ENCODE data around the gene CARD11.

CARD11 gene

DNA sequence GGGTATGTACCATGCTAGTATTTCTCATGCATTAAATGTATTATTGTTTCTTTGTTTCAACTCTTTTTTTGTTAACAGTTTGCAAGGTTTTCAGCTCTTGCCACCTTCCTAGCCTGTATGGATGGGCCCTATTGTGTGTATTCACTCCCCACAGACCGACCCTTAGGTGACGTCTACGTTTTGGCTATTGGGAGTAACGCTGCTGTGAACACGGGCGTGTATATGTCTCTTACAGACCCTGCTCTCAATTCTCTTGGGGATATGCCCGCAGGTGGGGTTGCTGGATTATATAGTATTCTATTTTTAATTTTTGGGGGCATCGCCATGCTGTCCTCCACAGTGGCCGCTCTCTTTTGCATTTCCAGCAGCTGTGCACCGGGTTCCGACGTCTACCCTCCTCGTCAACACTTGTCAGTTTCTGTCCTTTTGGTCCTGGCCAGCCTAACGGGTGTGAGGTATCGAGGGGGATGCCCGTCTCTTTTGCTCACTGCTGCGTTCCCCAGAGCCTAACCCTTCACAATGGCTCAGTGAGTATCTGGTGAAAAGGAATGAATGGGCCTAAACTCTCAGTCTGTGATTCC is 135.5 kb downstream of the CARD11 start:
- TF ChIP-seq, protein P1, sequence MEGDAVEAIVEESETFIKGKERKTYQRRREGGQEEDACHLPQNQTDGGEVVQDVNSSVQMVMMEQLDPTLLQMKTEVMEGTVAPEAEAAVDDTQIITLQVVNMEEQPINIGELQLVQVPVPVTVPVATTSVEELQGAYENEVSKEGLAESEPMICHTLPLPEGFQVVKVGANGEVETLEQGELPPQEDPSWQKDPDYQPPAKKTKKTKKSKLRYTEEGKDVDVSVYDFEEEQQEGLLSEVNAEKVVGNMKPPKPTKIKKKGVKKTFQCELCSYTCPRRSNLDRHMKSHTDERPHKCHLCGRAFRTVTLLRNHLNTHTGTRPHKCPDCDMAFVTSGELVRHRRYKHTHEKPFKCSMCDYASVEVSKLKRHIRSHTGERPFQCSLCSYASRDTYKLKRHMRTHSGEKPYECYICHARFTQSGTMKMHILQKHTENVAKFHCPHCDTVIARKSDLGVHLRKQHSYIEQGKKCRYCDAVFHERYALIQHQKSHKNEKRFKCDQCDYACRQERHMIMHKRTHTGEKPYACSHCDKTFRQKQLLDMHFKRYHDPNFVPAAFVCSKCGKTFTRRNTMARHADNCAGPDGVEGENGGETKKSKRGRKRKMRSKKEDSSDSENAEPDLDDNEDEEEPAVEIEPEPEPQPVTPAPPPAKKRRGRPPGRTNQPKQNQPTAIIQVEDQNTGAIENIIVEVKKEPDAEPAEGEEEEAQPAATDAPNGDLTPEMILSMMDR (conservative IDR thresholded peaks at IDR 0.05) = no peak
- H3K27ac ChIP-seq = no peak overlapping the region

DNA sequence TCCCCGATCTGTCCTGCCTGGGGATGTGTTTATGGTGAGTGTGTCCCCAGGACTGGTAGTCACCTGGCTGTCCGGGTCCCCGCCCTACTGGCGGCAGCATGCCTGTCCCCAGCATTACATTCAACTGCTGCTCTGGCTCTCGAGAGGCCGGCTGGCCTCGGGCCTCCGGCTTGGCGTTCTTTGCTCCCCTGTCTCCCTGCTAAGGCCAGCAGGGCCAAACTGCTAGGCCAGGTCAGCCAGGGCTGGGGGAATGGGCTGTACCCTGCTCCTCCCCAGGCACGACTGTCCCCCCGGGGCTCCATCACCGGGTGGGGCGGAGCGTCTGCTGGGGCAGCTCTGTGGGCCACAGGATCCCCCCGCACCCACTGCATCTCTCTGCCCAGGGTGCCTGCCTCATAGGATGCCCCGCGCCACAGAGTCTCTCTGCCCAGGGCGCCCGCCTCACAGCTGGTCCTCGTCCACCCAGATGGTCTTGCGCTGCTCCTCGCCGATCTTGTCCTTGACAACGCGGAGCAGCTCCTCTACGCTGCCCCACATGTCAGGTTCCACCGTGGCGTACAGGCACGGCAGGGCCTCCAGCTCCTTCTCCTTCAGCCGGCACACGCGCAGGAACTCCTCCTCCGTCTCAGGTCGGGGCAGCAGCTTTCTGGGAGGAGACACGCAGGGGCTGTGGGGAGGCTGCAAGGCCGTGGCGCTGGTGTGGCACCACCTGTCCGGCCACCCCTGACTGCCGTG is 137.3 kb downstream of the CARD11 start:
- no peak overlapping the region for H3K27ac ChIP-seq
- TF ChIP-seq, protein P1 (conservative IDR thresholded peaks at IDR 0.05) = no peak

DNA sequence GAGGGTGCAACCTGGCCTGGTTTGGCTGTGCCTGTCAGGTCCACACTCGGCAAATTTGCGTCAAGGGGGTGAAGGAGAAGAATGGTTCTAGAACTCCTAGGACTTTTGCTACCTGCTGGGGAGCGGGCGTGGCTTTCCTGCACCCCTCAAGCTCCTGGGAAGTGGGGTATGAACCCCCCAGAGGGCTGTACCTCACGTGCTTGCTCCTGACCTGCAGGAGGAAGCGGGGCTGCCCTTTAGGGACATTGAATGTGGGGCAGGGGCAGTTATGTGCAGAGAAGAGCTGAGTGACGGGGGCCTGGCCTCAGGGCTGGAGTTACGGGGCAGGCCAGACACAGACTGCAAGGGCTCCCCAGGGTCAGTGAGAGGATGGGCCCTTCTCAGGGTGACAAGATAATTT is 138.2 kb downstream of the CARD11 start:
- H3K27ac ChIP-seq = no peak overlapping the region
- TF ChIP-seq, protein P1 (conservative IDR thresholded peaks at IDR 0.05) = no peak

DNA sequence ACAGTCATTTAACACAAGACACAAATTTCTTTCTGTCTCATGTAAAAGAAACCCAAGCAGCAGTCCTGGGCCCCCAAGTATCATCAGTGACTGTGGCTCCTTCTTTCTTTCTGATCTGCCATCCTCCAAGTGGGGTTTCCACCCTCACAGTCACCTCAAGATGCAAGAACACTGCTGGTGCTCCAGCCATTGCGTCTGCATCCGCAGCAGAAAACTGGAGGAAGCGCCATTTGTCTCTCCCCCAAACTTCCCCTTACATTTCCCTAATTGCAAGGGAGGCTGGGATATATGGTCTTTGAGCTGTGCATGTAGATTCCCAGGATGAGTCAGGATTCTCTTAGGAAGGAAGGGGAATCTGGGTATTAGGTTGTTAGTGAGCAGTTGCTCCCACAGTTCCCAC is 138.6 kb downstream of the CARD11 start:
- H3K27ac ChIP-seq = peak overlapping the region; percentile 78
- TF ChIP-seq, protein P1 (conservative IDR thresholded peaks at IDR 0.05) = no peak

DNA sequence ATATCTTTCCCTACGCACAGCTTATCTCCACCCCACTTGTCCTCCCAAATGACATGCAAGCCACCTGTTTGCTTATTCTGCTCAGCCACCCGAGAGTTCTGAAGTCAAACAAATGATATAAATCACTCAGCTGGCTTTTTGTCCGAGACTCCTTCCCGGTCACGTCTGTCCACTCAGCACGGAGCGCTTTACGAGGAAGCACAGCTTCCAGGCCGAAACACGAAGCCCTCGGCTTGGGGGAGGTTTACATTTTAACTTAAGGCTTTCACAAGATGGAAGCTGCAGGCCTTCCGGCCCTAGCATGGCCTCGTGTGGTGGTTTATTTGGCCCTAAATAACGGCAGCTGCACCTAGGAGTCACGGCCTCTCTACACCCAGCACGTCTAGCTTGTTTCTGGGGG is 139.5 kb downstream of the CARD11 start:
- TF ChIP-seq, protein P1 (conservative IDR thresholded peaks at IDR 0.05) = no peak
- H3K27ac ChIP-seq = peak overlapping the region; percentile 78

DNA sequence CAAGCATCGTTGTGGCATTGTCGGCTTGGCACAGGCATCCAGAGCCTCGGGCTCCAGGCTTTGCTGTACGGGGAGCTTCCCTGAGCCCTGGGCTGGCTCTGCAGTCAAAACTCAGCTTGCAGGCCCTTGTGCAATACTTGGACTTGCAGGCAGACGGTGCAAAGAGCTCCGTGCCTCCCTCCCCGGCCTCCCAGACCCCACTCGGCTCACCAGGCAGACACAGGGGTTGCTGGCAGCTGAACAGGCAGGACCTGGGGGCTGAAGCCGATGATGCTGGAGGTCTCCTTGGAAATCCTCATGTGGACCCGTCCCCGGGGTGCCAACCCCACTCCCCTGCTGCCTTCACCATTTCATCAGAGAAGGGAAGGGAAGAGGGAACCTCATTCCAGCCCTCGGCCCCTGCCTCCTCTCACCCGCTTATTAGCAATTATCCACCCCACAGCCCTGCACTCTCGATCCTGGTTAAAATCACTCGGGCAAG is 139.9 kb downstream of the CARD11 start:
- TF ChIP-seq, protein P1 (conservative IDR thresholded peaks at IDR 0.05) = no peak
- peak overlapping the region; percentile 78 for H3K27ac ChIP-seq

DNA sequence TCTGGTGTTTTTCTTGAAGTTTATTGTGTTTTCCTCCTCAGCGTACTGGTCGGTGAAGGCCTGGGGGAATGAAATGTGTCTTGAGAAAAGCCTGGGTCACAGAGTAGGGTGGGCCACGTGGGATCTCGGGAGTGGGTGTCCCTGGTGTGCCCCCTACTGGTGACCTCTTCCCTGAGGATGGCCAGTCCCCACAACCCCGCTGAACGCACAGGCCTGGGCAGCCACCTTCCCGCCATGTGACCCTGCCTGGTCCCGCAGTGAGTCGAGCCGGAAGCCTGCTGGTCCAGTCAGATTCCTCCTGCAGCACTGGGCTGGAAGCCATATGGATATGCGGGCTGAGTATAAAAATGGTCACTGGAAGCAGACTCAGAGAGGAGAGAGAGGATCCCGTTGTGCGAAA is 146.6 kb downstream of the CARD11 start:
- H3K27ac ChIP-seq = no peak overlapping the region
- TF ChIP-seq, protein P1 (conservative IDR thresholded peaks at IDR 0.05) = no peak

Data from VCaP (cell line).